LHCN-M2 (cell line): ENCODE results near the gene STK24. TPM values are rescaled to one million over a fixed set of nuclear protein-coding genes. Genes with fewer than 3 reads are reported as not detected.
"Not testable (repeated sequence)": the region's sequence is repeated elsewhere in the genome, so short reads cannot be mapped to it uniquely, and the experiment has no call there.

Experiments used
- DNase-seq: peaks from one replicate; pipeline ENCODE4 v3.0.0-alpha.2; 2012; ENCODE audit warnings: low read depth
- polyA plus RNA-seq: library from polyadenylated mRNA; unstranded; fragments of >200 nt; gene quantifications from one replicate; pipeline ENCODE4 v1.2.1, GENCODE V29; 2012; ENCODE audit warnings: missing spikeins
- total RNA-seq: library from RNA; depleted of rRNA; stranded (reverse); fragments of >200 nt; gene quantifications from 2 replicates; pipeline ENCODE4 v1.2.3, GENCODE V29; 2014; rRNA removed

STK24 gene
- total RNA-seq = 48.6 and 70.7 TPM in 2 replicates
- 34.7 TPM for polyA plus RNA-seq

DNA sequence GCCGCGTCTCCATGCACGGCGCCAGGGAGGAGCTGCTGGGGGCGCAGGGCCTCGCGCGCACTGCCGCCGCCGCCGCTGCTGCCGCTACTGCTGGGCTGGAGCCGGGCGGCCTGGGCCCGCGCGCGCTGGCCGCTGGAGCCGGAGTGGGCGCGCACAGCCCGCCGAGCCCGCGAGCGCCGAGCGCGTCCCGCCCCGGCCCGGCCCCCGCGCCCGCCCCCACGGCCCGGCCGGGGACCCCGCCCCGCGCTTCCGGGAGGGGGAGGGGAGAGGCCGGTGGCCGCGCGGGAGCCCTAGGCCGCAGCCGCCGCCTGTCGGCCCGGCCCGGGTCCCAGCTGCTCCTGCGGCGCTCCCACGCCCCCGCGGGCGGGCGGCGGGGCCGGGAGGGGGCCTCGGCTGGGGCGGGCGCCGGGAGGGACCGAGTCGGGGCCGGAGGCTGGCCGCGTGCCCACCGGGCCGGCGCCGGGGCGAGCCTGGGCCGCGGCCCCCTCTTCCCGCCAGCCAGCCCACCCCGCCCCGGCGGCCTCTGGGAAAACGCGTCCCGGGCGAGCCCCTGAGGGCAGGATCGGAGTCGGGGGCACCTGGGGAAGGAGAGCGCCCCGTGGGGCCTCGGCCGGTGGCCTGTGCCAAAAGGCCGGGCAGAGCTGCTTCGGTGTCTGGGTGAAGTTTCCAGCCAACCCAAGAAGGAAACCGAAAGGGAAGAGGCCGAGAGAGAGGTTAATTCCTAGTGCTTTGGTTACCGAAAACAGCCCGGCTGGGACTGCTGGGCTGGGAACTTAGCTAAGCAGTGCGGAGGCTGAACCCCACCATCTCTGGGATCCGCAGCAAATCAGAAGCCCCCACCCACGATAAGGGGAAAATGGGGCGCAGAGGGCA, at the start of gene STK24:
Gene STK24 (minus strand): TSS at position 145 of the 873 bp plus-strand sequence. CDS start 321 bp downstream, outside the sequence.
- peak; percentile 63 for DNase-seq

DNA sequence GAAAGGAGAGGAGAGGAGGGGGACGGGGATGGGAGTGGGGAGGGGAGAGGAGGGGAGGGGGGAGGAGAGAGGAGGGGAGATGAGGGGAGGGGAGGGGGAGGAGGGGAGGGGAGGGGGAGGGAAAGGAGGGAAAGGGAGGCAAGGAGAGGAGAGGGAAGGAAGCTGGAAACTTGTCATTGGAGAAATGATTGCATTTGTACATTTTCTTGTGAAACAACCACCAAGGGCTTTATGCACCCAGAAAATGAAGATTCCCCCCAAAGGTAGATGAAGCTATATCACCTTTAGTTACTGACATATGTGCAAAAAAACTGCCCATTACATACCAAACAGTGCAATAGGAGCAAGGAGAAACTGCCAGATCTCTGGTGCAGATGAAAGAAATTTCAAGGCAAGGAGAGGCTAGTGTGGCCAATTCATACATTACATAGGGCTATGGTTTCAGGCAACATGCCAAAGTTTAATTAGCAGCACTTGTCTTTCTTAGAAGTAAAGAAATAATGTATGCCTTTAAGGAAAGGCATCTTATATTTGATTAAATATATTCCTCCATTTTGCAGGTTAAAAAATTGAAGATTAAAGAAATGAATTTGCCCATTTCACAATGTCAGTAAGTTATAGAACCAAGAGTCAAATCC, 49.5 kb upstream of the STK24 start:
- DNase-seq = no peak

DNA sequence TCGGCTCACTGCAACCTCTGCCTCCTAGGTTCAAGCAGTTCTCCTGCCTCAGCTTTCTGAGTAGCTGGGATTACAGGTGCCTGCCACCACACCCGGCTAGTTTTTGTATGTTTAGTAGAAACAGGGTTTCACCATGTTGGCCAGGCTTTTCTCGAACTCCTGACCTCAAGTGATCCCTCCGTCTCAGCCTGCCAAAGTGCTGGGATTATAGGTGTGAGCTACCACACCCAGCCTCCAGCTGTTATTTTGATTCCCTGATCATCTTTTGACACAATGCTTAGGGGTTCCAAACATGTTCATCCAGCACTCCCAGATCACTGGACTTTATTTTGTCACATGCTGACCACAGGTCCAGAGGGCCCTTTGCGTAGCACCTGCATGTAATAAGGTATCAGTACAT, 47.7 kb upstream of the STK24 start:
- not testable (repeated sequence) for DNase-seq

DNA sequence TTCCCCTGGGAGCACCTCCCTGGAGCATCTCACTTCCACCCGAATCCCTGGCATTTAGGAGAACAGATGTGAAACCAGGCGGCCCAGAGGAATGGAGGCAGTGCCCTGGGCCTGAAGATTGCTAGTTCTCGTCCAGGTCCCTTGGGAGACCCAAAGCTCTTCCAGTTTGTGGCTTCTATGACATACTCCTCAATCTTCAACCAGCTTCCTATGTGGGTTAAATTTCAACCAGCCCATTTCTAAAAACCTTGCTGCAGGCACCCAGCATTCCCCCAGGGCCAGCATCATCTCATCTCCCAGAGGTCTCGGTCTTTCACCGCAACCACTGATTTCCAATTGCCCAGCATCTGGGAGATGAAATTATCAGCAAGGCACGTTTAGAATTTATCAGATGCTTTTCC, 46.0 kb upstream of the STK24 start:
- DNase-seq = no peak

DNA sequence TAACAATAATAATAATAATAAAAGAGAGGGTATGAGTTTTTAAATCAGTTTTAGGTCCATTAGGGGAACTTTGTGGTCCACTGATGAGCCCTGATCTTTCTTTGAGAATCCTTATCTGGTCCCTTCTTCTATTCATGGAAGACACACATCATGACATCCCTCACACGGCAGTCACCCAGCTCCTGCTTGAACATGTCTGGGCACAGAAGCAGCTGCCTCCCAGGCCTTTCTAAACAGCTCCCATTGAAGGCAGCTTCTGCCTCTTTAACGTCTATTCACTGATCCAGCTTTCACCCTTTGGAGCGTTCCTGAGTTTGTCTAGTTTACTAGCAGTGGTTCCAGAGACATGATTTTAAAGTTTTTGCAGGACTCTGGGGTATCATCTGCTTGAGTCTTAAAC, 42.6 kb upstream of the STK24 start:
- DNase-seq = no peak

GRCh38 chr13:98615595-98615994, 38.7 kb upstream of the STK24 start:
- not testable (repeated sequence) for DNase-seq

- DNase-seq = no peak
Observed at GRCh38 chr13:98613591-98613990, 36.7 kb upstream of the STK24 start.

DNA sequence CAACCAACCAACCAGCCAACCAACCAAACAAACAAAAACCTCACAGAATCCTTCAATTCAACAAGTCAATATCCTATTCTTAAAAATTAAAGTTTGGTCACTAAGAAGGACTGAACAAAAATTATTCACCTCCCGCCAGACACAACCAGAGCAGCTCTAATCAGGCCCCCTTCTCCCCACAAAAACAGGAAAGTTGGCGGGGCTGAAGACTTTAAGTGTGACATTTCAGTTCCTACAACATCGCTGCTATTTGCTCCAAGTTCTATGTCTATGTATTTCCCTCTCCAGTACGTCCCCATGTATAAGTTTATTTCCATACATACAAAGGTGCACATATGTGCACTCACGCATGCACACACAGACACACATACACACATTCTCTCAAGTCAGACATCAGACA, 32.8 kb upstream of the STK24 start:
- DNase-seq = no peak

- no peak for DNase-seq
Observed at GRCh38 chr13:98606296-98606695, 29.4 kb upstream of the STK24 start.

GRCh38 chr13:98599502-98600328, 22.8 kb upstream of the STK24 start:
- DNase-seq = no peak

DNA sequence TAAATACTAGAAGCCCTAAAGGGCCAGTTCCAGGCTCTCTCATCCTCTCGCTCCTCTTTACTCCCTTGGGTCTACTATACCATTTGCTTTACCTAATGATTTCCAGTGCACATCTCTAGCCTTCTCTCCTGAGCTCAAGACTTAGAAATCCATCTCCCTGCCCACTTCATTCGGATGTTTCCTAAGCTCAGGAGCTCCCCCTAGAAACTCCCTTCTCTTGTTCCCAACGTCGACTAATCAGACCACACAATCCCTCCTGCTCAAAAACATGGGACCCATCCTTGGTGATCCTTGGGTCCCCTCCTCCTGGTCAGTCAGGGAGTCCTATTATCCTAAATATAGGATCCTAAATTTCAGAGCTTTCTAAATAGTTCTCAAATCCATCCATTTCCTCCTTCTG, 21.1 kb upstream of the STK24 start:
- DNase-seq = no peak

DNA sequence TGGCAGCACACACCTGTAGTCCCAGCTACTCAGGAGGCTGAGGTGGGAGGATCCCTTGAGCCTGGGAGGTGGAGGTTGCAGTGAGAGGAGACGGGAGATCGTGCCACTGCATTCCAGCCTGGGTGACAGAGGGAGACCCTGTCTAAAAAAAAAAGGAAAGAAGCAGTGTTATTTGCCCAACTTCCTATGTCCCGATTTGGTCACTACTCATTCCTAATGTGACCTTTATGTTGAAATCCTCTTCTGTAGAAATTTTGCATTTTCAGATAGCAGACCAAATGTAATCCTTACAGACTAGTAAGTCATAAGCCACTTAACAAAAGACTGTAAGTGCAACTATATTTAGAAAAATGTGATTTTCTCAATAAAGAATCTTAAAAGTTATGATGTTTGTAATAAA, 18.2 kb upstream of the STK24 start:
- no peak for DNase-seq

DNA sequence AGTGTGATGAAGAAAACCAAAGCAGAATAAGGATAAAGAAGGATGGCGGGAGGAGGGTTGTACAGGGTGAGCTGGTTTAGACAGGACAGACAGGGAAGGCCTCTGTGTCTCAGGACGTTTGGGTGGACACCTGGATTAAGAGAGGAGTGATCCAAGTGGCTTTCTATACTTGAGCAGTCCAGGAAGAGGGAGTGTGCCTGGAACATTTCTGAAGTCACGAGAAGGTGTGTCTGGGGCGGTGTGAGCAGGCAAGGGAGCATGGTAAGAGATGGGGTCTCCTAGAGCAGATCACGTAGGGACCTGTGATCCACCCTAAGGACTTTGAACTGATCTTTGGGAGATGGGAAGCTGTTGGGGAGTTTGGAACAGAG, 15.4 kb upstream of the STK24 start:
- DNase-seq = no peak

- DNase-seq = no peak
Observed at GRCh38 chr13:98591721-98592361, 14.9 kb upstream of the STK24 start.

DNA sequence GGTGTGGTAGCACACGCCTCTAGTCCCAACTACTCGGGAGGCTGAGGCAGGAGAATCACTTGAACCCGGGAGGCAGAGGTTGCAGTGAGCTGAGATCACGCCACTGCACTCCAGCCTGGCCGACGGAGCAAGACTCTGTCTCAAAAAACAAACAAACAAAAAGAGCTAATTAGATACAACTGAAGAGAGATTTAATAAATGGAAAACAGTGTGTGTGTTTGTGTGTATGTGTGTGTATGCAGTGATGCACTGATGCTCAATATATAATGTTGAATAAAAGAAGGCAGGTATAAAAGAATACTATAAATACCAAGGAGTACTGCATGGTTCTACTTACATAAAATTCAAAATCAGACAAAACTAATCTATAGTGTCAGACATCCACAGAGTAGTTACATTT, 13.6 kb upstream of the STK24 start:
- not testable (repeated sequence) for DNase-seq

DNA sequence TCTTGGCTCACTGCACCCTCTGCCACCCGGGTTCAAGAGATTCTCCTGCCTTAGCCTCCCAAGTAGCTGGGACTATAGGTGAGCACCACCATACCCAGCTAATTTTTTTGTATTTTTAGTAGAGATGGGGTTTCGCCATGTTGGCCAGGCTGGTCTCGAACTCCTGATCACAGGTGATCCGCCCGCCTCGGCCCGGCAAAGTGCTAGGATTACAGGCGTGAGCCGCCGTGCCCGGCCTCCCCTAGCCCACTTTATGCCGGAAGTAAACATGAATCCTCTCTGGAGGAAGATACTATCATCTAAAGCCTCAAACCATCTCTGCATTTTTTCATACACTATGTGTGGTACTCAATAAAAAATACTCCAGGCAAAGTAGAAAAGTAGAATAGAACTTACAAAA, 12.6 kb upstream of the STK24 start:
- not testable (repeated sequence) for DNase-seq

GRCh38 chr13:98586400-98587345, 9.8 kb upstream of the STK24 start:
- DNase-seq = no peak

GRCh38 chr13:98585946-98586345, 9.0 kb upstream of the STK24 start:
- DNase-seq = no peak

GRCh38 chr13:98585398-98585754, 8.5 kb upstream of the STK24 start:
- no peak for DNase-seq

DNA sequence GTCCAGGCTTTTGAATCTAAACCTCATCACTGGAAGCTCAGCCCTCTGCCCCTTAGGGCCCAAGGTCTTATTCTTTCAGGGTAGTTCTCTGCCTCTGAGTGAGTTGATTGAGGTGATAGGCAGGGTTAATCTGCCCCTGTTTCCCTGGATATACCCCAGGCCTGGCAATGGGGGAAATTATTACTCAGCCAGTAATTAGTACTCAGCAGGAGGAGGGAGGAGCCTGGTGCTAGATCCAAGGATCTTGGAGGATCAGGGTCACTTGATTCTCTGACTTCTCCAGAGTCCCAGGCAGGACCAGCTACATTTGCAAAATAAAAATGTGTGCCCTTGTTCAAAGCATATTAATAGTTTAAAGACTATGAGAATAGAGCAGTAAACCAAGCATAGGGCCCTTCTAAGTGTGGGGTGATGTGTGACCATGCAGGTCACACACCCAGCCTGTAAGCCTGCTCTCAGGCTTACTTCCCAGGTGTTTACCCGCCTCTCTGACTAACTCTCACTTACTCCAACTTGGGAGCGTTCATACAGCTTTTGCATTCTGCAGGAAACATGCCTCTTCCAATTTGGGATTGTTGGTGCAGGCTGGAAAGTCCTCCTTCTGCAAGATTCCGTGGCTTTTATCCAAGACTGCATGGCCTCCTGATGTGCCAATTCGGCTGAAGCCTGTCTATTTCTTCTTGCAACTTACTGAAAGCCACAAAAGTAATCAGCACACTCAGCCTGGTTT, 7.9 kb upstream of the STK24 start:
- DNase-seq = no peak
